Esophagus muscularis mucosa (tissue), 4 donors: ENCODE data around the gene CMTM1. TPM values are rescaled to one million over a fixed set of nuclear protein-coding genes. Genes with fewer than 3 reads are reported as not detected.

Source experiments
- DNase-seq: peaks from one replicate; pipeline ENCODE4 v3.0.0-alpha.2; 2017; ENCODE audit errors: extremely low spot score
- H3K27ac ChIP-seq, 4 donors: fragments of 200-600 bp; sonication (generic); replicated peaks in 1 of 4; 1 replicate in 3 of 4; 2 replicates in 1 of 4; pipeline ENCODE4 v1.5.1; 2016 to 2019; ENCODE audit warnings: mild to moderate bottlenecking in 1 of 4
- H3K27me3 ChIP-seq, 4 donors: fragments of 200-600 bp; sonication (generic); one replicate each; pipeline versions ENCODE4 v1.5.1 to v1.6.0; 2016 to 2019
- H3K36me3 ChIP-seq, 4 donors: fragments of 200-600 bp; sonication (generic); one replicate each; pipeline ENCODE4 v1.5.1; 2016 to 2019
- H3K4me1 ChIP-seq, 4 donors: fragments of 200-600 bp; sonication (generic); one replicate each; pipeline ENCODE4 v1.5.1; 2016 to 2019
- H3K4me3 ChIP-seq, 4 donors: fragments of 200-600 bp; sonication (generic); 1 replicate in 2 of 4; 2 replicates in 2 of 4; pipeline ENCODE4 v1.5.1; 2016 to 2019; ENCODE audit warnings: mild to moderate bottlenecking in 4 of 4, moderate library complexity in 1 of 4
- H3K9me3 ChIP-seq, 4 donors: fragments of 200-600 bp; sonication (generic); 1 replicate in 3 of 4; 2 replicates in 1 of 4; pipeline ENCODE4 v1.5.1; 2016 to 2019
- EP300 ChIP-seq: sonication (generic); formaldehyde crosslinking; IDR thresholded peaks from one replicate; pipeline ENCODE4 v1.6.1; 2017; ENCODE audit warnings: antibody characterized with exemption
- POLR2A ChIP-seq: fragments of 450-650 bp; IDR thresholded peaks from one replicate; pipeline ENCODE4 v1.6.1; 2017; ENCODE audit warnings: antibody characterized with exemption, moderate library complexity, mild to moderate bottlenecking, low read depth
- POLR2AphosphoS5 ChIP-seq, 2 donors: sonication (generic); formaldehyde crosslinking; IDR thresholded peaks; one replicate each; pipeline ENCODE4 v1.6.1; 2017; ENCODE audit warnings: antibody characterized with exemption in 2 of 2
- WGBS: methylation state at CpG from one replicate; pipeline ENCODE4 v1.1.5; 2018; 5-methylcytosine and 5-hydroxymethylcytosine counted together
- intact Hi-C: fragments of 100-400 bp; cut with DNase I; formaldehyde crosslinking; loops from one replicate; pipeline ENCODE4 v1.15.1; 2023
- total RNA-seq, 4 donors: library from RNA; depleted of rRNA; stranded (reverse); fragments of >200 nt; gene quantifications; one replicate each; pipeline versions ENCODE4 v1.1.0 to v1.2.1, GENCODE V29; 2016
- TF ChIP-seq, protein P1 (sequence below), 3 experiments: fragments of 200-600 bp in 2 of 3; fragments of 450-650 bp in 1 of 3; sonication (generic) in 2 of 3; IDR thresholded peaks; one replicate each; pipeline ENCODE4 v1.5.1; 2017 to 2019; ENCODE audit warnings: antibody characterized with exemption in 3 of 3, mild to moderate bottlenecking in 2 of 3, moderate library complexity in 1 of 3

CMTM1 gene
- total RNA-seq, 4 donors from 2014 or later, result 1.4 to 2.0 (median 1.7) TPM; not detected in 1

- 89% methylated on average over 6 of the region's 6 CpGs for WGBS
- intact Hi-C loops, result no loop called here
- H3K4me1 ChIP-seq, result peaks cover 0 to 6% (median 5%) of the 10 kb centered on the region in 4 donors
- peaks cover 53 to 100% (median 80%) of the 10 kb centered on the region in 4 donors for H3K36me3 ChIP-seq
- H3K27ac ChIP-seq, result no peak overlapping the region
- H3K4me3 ChIP-seq, result no peak overlapping the region
- no peaks in the 10 kb centered on the region for H3K9me3 ChIP-seq
- TF ChIP-seq POLR2AphosphoS5 (IDR thresholded peaks at IDR 0.05) (no peak), EP300 (no peak), POLR2A (no peak)
- TF ChIP-seq, protein P1, sequence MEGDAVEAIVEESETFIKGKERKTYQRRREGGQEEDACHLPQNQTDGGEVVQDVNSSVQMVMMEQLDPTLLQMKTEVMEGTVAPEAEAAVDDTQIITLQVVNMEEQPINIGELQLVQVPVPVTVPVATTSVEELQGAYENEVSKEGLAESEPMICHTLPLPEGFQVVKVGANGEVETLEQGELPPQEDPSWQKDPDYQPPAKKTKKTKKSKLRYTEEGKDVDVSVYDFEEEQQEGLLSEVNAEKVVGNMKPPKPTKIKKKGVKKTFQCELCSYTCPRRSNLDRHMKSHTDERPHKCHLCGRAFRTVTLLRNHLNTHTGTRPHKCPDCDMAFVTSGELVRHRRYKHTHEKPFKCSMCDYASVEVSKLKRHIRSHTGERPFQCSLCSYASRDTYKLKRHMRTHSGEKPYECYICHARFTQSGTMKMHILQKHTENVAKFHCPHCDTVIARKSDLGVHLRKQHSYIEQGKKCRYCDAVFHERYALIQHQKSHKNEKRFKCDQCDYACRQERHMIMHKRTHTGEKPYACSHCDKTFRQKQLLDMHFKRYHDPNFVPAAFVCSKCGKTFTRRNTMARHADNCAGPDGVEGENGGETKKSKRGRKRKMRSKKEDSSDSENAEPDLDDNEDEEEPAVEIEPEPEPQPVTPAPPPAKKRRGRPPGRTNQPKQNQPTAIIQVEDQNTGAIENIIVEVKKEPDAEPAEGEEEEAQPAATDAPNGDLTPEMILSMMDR (IDR thresholded peaks at IDR 0.05), result no peak
- no peak for DNase-seq
- no peaks in the 10 kb centered on the region for H3K27me3 ChIP-seq
These were observed 36.8 kb upstream of the CMTM1 start for GRCh38 chr16:66529475-66529874.

DNA sequence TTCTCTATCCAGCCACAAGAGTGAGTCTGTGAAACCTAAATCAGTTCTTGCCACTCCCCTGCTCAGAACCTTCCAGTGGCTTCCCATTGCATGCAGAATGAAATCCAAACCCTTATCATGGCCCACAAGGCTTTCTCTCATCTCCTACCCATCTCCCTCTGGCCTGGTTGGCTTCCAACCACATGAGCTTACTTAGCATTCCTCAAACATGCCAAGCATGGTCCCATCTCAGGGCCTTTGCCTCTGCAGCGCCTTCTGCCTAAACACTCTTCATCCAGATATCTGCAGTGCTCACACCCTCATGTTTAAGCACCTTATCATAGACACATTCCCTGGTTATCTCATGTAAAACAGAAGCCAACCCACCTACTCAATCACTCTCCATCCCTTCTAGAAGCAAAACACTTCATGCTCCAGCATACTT, 31.9 kb upstream of the CMTM1 start:
- intact Hi-C loops, result no loop called here
- Histone ChIP-seq H3K4me3 (no peak overlapping the region), H3K27me3 (no peaks in the 10 kb centered on the region), H3K4me1 (peaks cover 0 to 3% (median 1%) of the 10 kb centered on the region in 4 donors), H3K36me3 (peaks cover 56 to 99% (median 72%) of the 10 kb centered on the region in 4 donors), H3K27ac (no peak overlapping the region), H3K9me3 (no peaks in the 10 kb centered on the region)
- TF ChIP-seq POLR2A (no peak), EP300 (no peak), POLR2AphosphoS5 (IDR thresholded peaks at IDR 0.05) (no peak)
- TF ChIP-seq, protein P1 (IDR thresholded peaks at IDR 0.05), result no peak
- DNase-seq, result no peak
- 45% methylated on average over 1 of the region's 1 CpG for WGBS

- 90% methylated on average over 3 of the region's 4 CpGs for WGBS
- no peak for DNase-seq
- no peaks in the 10 kb centered on the region for H3K9me3 ChIP-seq
- TF ChIP-seq, protein P1 (IDR thresholded peaks at IDR 0.05), result no peak
- TF ChIP-seq POLR2A (no peak), EP300 (no peak), POLR2AphosphoS5 (IDR thresholded peaks at IDR 0.05) (no peak)
- H3K4me1 ChIP-seq, result peaks cover 0 to 3% (median 1%) of the 10 kb centered on the region in 4 donors
- H3K4me3 ChIP-seq, result no peak overlapping the region
- intact Hi-C loops, result no loop called here
- H3K27ac ChIP-seq, result no peak overlapping the region
- peaks cover 38 to 96% (median 61%) of the 10 kb centered on the region in 4 donors for H3K36me3 ChIP-seq
- no peaks in the 10 kb centered on the region for H3K27me3 ChIP-seq
These were observed 29.7 kb upstream of the CMTM1 start for GRCh38 chr16:66536525-66536924.

GRCh38 chr16:66537236-66537635, 29.0 kb upstream of the CMTM1 start:
- no peak for TF ChIP-seq POLR2AphosphoS5 (IDR thresholded peaks at IDR 0.05)
- TF ChIP-seq EP300, result no peak
- TF ChIP-seq POLR2A, result no peak
- TF ChIP-seq, protein P1 (IDR thresholded peaks at IDR 0.05), result no peak
- DNase-seq, result no peak
- intact Hi-C loops, result no loop called here
- peaks cover 0 to 3% (median 1%) of the 10 kb centered on the region in 4 donors for H3K4me1 ChIP-seq
- H3K36me3 ChIP-seq, result peaks cover 35 to 96% (median 59%) of the 10 kb centered on the region in 4 donors
- no peak overlapping the region for H3K27ac ChIP-seq
- no peak overlapping the region for H3K4me3 ChIP-seq
- H3K27me3 ChIP-seq, result no peaks in the 10 kb centered on the region
- H3K9me3 ChIP-seq, result no peaks in the 10 kb centered on the region
- no CpG with 5 or more reads among the region's 2 CpGs for WGBS

GRCh38 chr16:66538910-66539309, 27.3 kb upstream of the CMTM1 start:
- TF ChIP-seq, protein P1 (IDR thresholded peaks at IDR 0.05), result no peak
- TF ChIP-seq EP300, result no peak
- no peak for TF ChIP-seq POLR2A
- TF ChIP-seq POLR2AphosphoS5 (IDR thresholded peaks at IDR 0.05), result no peak
- 95% methylated on average over 5 of the region's 5 CpGs for WGBS
- H3K27ac ChIP-seq, result no peak overlapping the region
- H3K4me1 ChIP-seq, result peaks cover 0 to 3% (median 1%) of the 10 kb centered on the region in 4 donors
- H3K27me3 ChIP-seq, result no peaks in the 10 kb centered on the region
- no peak for DNase-seq
- H3K4me3 ChIP-seq, result no peak overlapping the region
- intact Hi-C loops, result no loop called here
- no peaks in the 10 kb centered on the region for H3K9me3 ChIP-seq
- H3K36me3 ChIP-seq, result peaks cover 19 to 96% (median 64%) of the 10 kb centered on the region in 4 donors
